HepG2 (cell line): ENCODE data around the gene ZNF548. TPM values are rescaled to one million over a fixed set of nuclear protein-coding genes. Genes with fewer than 3 reads are reported as not detected.

ENCODE experiments used
- ATAC-seq: fragments of 200-7000 bp; cut with Tn5 transposase; 3 replicates; pipeline ENCODE4 v1.9.1; 2020; ENCODE audit warnings: mild to moderate bottlenecking, moderate library complexity
- BruUV-seq: library from RNA; stranded (reverse); fragments of 400-500 nt; replicated peaks from 2 replicates; lab custom pipeline; 2021; lab: Mats Ljungman, UMichigan
- CTCF ChIA-PET: fragments of 300-600 bp; formaldehyde crosslinking; extraction: SDS; loops from one replicate; lab custom pipeline; 2021; ENCODE audit warnings: low total read pairs, inconsistent platforms, low intra/inter-chr PET ratio; lab: Yijun Ruan, JAX
- POLR2A ChIA-PET: fragments of 350-600 bp; sonication (Branson Sonifier 250); formaldehyde crosslinking; loops from one replicate; lab custom pipeline; 2020; ENCODE audit warnings: antibody characterized with exemption, inconsistent platforms; lab: Yijun Ruan, JAX
- DNase-seq: peaks from one replicate; pipeline ENCODE4 v3.0.0-alpha.2; 2015; ENCODE audit warnings: low spot score
- FAIRE-seq: peaks from 3 replicates; lab custom pipeline; 2011; peaks lifted over from hg19 to GRCh38; lab: Jason Lieb, UNC
- H2AFZ ChIP-seq: one replicate; pipeline ENCODE4 v1.6.1; 2011; ENCODE audit warnings: low read length, inconsistent platforms
- H3K27ac ChIP-seq: fragments of 300-600 bp; 3 replicates; pipeline ENCODE4 v1.8.0; 2011; ENCODE audit warnings: mixed run types, mild to moderate bottlenecking, mixed read lengths, low read length, inconsistent platforms; ENCODE audit not compliant: insufficient read depth; ENCODE audit errors: extremely low read length
- H3K27me3 ChIP-seq, 2 experiments: fragments of 200-600 bp in 1 of 2; 2 replicates in 1 of 2; 3 replicates in 1 of 2; pipeline versions ENCODE4 v1.6.0 to v1.8.0; 2011; ENCODE audit warnings: low read length in 2 of 2, mild to moderate bottlenecking in 2 of 2, moderate library complexity in 2 of 2, inconsistent platforms in 1 of 2; ENCODE audit not compliant: insufficient read depth in 2 of 2, control insufficient read depth in 1 of 2
- H3K36me3 ChIP-seq, 2 experiments: fragments of 200-600 bp in 1 of 2; replicated peaks in 1 of 2; 2 replicates in 1 of 2; 3 replicates in 1 of 2; pipeline versions ENCODE4 v1.5.1 to v1.8.0; 2011; ENCODE audit warnings: low read length in 2 of 2, inconsistent platforms in 1 of 2; ENCODE audit not compliant: insufficient read depth in 2 of 2, control insufficient read depth in 1 of 2
- H3K4me1 ChIP-seq: 2 replicates; pipeline ENCODE4 v1.5.1; 2012; ENCODE audit warnings: low read length, inconsistent platforms; ENCODE audit not compliant: insufficient read depth
- H3K4me2 ChIP-seq: 2 replicates; pipeline ENCODE4 v1.6.0; 2011; ENCODE audit warnings: low read depth, low read length, inconsistent platforms
- H3K4me3 ChIP-seq, 3 experiments: fragments of 200-600 bp in 1 of 3; sonication (generic), shearing (Covaris generic) in 1 of 3; replicated peaks in 1 of 3; 2 replicates each; pipeline ENCODE4 v1.5.1; 2011 to 2016; ENCODE audit warnings: low read length in 3 of 3, inconsistent platforms in 2 of 3, low read depth in 2 of 3, mild to moderate bottlenecking in 2 of 3, control low read depth in 1 of 3, mixed read lengths in 1 of 3; ENCODE audit not compliant: insufficient read depth in 1 of 3
- H3K79me2 ChIP-seq: one replicate; pipeline ENCODE4 v1.6.1; 2011; ENCODE audit warnings: low read length, inconsistent platforms; ENCODE audit not compliant: insufficient read depth
- H3K9ac ChIP-seq: 2 replicates; pipeline ENCODE4 v1.6.0; 2011; ENCODE audit warnings: mild to moderate bottlenecking, low read depth, low read length, inconsistent platforms; ENCODE audit not compliant: insufficient read depth
- H3K9me3 ChIP-seq: 2 replicates; pipeline ENCODE4 v1.5.1; 2012; ENCODE audit warnings: mild to moderate bottlenecking, low read length
- H4K20me1 ChIP-seq: 2 replicates; pipeline ENCODE4 v1.6.0; 2011; ENCODE audit warnings: inconsistent platforms, mild to moderate bottlenecking, low read length, moderate library complexity; ENCODE audit not compliant: insufficient read depth
- MAFK ChIP-seq, 2 experiments: IDR thresholded peaks in 1 of 2; conservative IDR thresholded peaks in 1 of 2; 2 replicates each; pipeline ENCODE4 v1.6.1; 2011; ENCODE audit warnings: improper control_type of control experiment in 2 of 2, low read length in 2 of 2
- NFIC ChIP-seq: IDR thresholded peaks from 2 replicates; pipeline ENCODE4 v1.6.1; 2012; ENCODE audit warnings: mild to moderate bottlenecking, low read length, inconsistent platforms
- SP5 ChIP-seq: IDR thresholded peaks from 2 replicates; pipeline ENCODE4 v1.6.1; 2016; ENCODE audit warnings: low read depth, borderline replicate concordance
- ZNF652 ChIP-seq: IDR thresholded peaks from 2 replicates; pipeline ENCODE4 v1.6.1; 2016; ENCODE audit warnings: low read depth, borderline replicate concordance
- WGBS: methylation state at CpG from one replicate; pipeline ENCODE4 v1.1.6; 2017; ENCODE audit warnings: low lambda C conversion rate; 5-methylcytosine and 5-hydroxymethylcytosine counted together
- in situ Hi-C: cut with HindIII; loops from 2 replicates; pipeline ENCODE4 v1.10.0; 2017; ENCODE audit warnings: low pct_unique_long_range_greater_than_20kb; ENCODE audit not compliant: extremely low pct_ligation_motif_present
- intact Hi-C: fragments of 100-400 bp; cut with micrococcal nuclease; formaldehyde crosslinking; loops from one replicate; pipeline ENCODE4 v1.10.0; 2022; ENCODE audit not compliant: unreplicated experiment
- polyA plus RNA-seq, 8 experiments: library from polyadenylated mRNA; depleted of rRNA in 3 of 8; stranded (reverse) in 7 of 8; unstranded in 1 of 8; fragments of >200 nt; fragmentation: Illumina TruSeq in 4 of 8; extraction: Trizol in 4 of 8; gene quantifications; 2 replicates each; pipeline versions ENCODE4 v1.2.1 to v1.2.3, GENCODE V29; 2011 to 2016; ENCODE audit warnings: low read depth in 4 of 8, missing spikeins in 1 of 8, mixed read lengths in 1 of 8; ENCODE audit not compliant: insufficient read depth in 1 of 8
- total RNA-seq, 5 experiments: library from RNA; depleted of rRNA; stranded (reverse); fragments of >200 nt; fragmentation: Illumina TruSeq; extraction: Trizol; gene quantifications; 2 replicates each; pipeline ENCODE4 v1.2.3, GENCODE V29; 2016; ENCODE audit warnings: low read depth in 1 of 5

Gene ZNF548
- total and polyA plus RNA-seq, 2 of the 13 experiments (the other 11 are each of a cell fraction or from before 2014, with no cell fraction given), result 19.6 to 24.9 TPM

DNA sequence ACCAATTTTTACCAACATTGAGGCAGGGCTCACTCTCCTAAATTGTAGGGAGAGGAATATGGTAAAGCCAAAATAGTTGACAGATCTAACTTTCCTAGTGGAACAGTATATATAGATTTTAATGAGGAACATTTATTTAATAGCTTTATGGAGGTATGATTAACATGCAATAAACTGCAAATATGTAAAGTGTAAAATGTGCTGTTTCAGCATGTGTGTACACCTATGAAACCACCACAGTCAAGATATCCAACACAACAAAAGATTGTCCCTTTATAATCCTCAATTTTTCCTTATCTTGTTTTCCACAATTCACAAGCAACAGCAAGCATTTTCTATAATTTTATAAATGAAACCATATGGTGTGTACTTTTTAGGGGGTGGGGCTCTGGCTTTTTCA lies 30.4 kb upstream of the ZNF548 start:
- H3K36me3 ChIP-seq, result peaks cover 9 to 47% of the 10 kb centered on the region in 2 experiments
- ATAC-seq, result no peak
- H3K9me3 ChIP-seq, result no peaks in the 10 kb centered on the region

DNA sequence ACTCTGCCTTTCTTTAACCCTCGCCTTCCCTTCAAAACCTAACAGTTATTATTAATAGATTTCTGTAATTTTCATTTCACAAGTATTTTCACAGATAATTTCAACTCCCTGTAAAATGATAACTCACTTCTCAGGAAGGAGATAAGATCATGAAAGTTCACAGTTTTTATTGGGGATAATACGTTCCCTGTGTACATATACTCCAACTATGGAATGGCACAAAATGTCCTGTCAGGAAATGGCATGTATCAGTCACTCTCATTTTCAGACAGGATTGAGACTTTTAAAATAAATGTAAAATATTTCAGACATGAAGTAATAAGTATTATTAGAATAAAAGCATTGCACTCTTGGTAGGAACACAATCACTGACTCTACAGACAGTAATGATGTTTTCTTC lies 27.2 kb upstream of the ZNF548 start:
- Histone ChIP-seq H4K20me1 (no peaks in the 10 kb centered on the region; the same call in 1 of the 2 replicates), H3K27ac (peak overlapping the region; percentile 82), H3K79me2 (peaks cover 8% of the 10 kb centered on the region), H3K9me3 (no peaks in the 10 kb centered on the region), H3K36me3 (peaks cover 1 to 17% of the 10 kb centered on the region in 2 experiments; a peak in 3 of 5 replicates), H3K4me2 (peak overlapping the region; percentile 75), H3K27me3 (no peaks in the 10 kb centered on the region), H2AFZ (peak overlapping the region; percentile 92), H3K4me3 (peak overlapping the region; percentile 65 to 85 (median 75)), H3K9ac (peak overlapping the region; percentile 88), H3K4me1 (peaks cover 13% of the 10 kb centered on the region; the same call in 1 of the 2 replicates)
- FAIRE-seq (no peak), DNase-seq (no peak), ATAC-seq (no peak)
- in situ Hi-C loops (no loop called here), intact Hi-C loops (loop anchor here (2.0 to 5.0 kb wide), 4 partner anchors 40 to 252 kb away; partner anchors contain the start of genes ZNF134, ZNF460 and ZNF543)
- TF ChIP-seq ZNF652 (CRISPR knock-in tag) (peak; percentile 67; the same call in 1 of the 2 replicates), SP5 (CRISPR knock-in tag) (no peak)
- ChIA-PET CTCF (no interaction called here), POLR2A (interaction anchor here (0.8 to 1.8 kb wide), 4 partner anchors 11 to 86 kb away, joined by 3 to 21 read pairs (median 8); partner anchors contain the start of genes ZNF304, ZNF548 and ZNF749)
- BruUV-seq, result no TSS peak
- 75% methylated on average over 2 of the region's 2 CpGs for WGBS

More for the DNA sequence above, 30.4 kb upstream of the ZNF548 start:
- CTCF ChIA-PET, result no interaction called here
- in situ Hi-C loops, result no loop called here
- no TSS peak for BruUV-seq
- FAIRE-seq, result no peak
- no peak for DNase-seq
- Histone ChIP-seq H4K20me1 (no peaks in the 10 kb centered on the region), H3K9ac (no peak overlapping the region), H3K27ac (no peak overlapping the region)
- peak; percentile 18 to 54; a peak in 2 of 4 replicates for TF ChIP-seq MAFK (conservative IDR thresholded peaks at IDR 0.05 in 1 of 2, IDR thresholded peaks at IDR 0.05 in 1 of 2; ENCODE audit: low read length in 2 of 2)
- TF ChIP-seq NFIC, result no peak
- TF ChIP-seq, all 625 proteins: peak for 1
- intact Hi-C loops, result no loop called here
- peaks cover 7% of the 10 kb centered on the region for H3K79me2 ChIP-seq
- H3K27me3 ChIP-seq, result no peaks in the 10 kb centered on the region
- H3K4me2 ChIP-seq, result no peak overlapping the region
- peaks cover 7% of the 10 kb centered on the region; the same call in 1 of the 2 replicates for H3K4me1 ChIP-seq
- H2AFZ ChIP-seq, result no peak overlapping the region
- H3K4me3 ChIP-seq, result no peak overlapping the region
- POLR2A ChIA-PET, result no interaction called here
